Thyroid gland (tissue), 4 donors: ENCODE results near the gene ITCH. TPM values are rescaled to one million over a fixed set of nuclear protein-coding genes. Genes with fewer than 3 reads are reported as not detected.
A peak's percentile ranks its signal among the peaks of the same experiment; 100 is the strongest.
"Not testable (repeated sequence)": the region's sequence is repeated elsewhere in the genome, so short reads cannot be mapped to it uniquely, and the experiment has no call there.

Experiments used
- DNase-seq, 2 donors: peaks; one replicate each; pipeline ENCODE4 v3.0.0-alpha.2; 2019
- H3K27ac ChIP-seq, 3 donors: fragments of 200-600 bp; sonication (generic); 1 replicate in 2 of 3; 2 replicates in 1 of 3; pipeline ENCODE4 v1.5.1; 2016 to 2019; ENCODE audit warnings: mild to moderate bottlenecking in 1 of 3, moderate library complexity in 1 of 3
- H3K27me3 ChIP-seq: fragments of 200-600 bp; sonication (generic); one replicate; pipeline ENCODE4 v1.5.1; 2019
- H3K36me3 ChIP-seq, 2 donors: fragments of 200-600 bp; sonication (generic); one replicate each; pipeline ENCODE4 v1.5.1; 2016 to 2019
- H3K4me1 ChIP-seq, 2 donors: fragments of 200-600 bp; sonication (generic); one replicate each; pipeline ENCODE4 v1.5.1; 2017 to 2019
- H3K4me3 ChIP-seq, 3 donors: fragments of 200-600 bp; sonication (generic); replicated peaks in 1 of 3; 1 replicate in 2 of 3; 2 replicates in 1 of 3; pipeline ENCODE4 v1.5.1; 2016; ENCODE audit warnings: mild to moderate bottlenecking in 1 of 3
- H3K9me3 ChIP-seq: fragments of 200-600 bp; sonication (generic); one replicate; pipeline ENCODE4 v1.5.1; 2017
- POLR2A ChIP-seq, 2 donors: fragments of 450-650 bp; IDR thresholded peaks; one replicate each; pipeline ENCODE4 v1.6.1; 2017; ENCODE audit warnings: antibody characterized with exemption in 2 of 2, mild to moderate bottlenecking in 2 of 2, moderate library complexity in 1 of 2
- WGBS, 2 donors: methylation state at CpG; one replicate each; pipeline ENCODE4 v1.1.5; 2017; 5-methylcytosine and 5-hydroxymethylcytosine counted together
- intact Hi-C: fragments of 100-400 bp; cut with DNase I; formaldehyde crosslinking; loops from one replicate; pipeline ENCODE4 v1.15.1; 2023
- total RNA-seq, 4 donors: library from RNA; depleted of rRNA; stranded (reverse); fragments of >200 nt; gene quantifications; one replicate each; pipeline ENCODE4 v1.2.3, GENCODE V29; 2016
- TF ChIP-seq, protein P1 (sequence below), 6 experiments: fragments of 200-600 bp in 3 of 6; fragments of 450-650 bp in 3 of 6; sonication (generic) in 3 of 6; IDR thresholded peaks; one replicate each; pipeline ENCODE4 v1.5.1; 2016 to 2019; ENCODE audit warnings: antibody characterized with exemption in 6 of 6, mild to moderate bottlenecking in 2 of 6, inconsistent platforms in 1 of 6, moderate library complexity in 1 of 6

Gene ITCH
- total RNA-seq, 4 donors from 2014 or later, result 67.5 to 120 (median 75.5) TPM

DNA sequence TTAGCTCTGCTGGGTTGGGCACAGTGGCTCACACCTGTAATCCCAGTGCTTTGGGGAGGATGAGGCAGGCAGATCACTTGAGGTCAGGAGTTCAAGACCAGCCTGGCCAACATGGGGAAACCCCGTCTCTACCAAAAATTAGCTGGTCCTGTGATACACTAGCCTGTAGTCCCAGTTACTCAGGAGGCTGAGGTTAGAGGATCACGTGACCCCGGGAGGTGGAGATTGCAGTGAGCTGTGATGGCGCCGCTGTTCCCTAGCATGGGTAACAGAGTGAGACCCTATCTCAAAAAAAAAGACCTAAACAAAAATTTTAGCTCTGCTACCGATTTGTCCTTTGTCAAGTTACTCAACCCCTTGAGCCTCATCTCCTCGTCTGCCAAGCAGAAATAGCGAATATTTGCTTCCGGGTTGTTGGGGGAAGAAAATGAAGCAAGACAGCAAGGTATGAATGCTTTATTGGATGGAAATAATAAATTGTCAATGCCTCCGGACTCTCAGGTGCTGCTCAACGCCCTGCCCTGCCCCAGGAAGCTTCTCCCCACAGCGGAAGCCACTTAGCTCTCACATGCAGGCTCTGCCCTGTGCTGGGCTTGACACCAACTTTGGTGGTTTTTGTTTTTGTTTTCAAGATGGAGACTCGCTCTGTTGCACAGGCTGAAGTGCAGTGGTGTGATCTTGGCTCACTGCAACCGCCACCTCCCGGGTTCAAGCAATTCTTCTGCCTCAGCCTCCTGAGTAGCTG is 24.9 kb upstream of the ITCH start:
- no peak for TF ChIP-seq POLR2A (IDR thresholded peaks at IDR 0.05)
- TF ChIP-seq, protein P1, sequence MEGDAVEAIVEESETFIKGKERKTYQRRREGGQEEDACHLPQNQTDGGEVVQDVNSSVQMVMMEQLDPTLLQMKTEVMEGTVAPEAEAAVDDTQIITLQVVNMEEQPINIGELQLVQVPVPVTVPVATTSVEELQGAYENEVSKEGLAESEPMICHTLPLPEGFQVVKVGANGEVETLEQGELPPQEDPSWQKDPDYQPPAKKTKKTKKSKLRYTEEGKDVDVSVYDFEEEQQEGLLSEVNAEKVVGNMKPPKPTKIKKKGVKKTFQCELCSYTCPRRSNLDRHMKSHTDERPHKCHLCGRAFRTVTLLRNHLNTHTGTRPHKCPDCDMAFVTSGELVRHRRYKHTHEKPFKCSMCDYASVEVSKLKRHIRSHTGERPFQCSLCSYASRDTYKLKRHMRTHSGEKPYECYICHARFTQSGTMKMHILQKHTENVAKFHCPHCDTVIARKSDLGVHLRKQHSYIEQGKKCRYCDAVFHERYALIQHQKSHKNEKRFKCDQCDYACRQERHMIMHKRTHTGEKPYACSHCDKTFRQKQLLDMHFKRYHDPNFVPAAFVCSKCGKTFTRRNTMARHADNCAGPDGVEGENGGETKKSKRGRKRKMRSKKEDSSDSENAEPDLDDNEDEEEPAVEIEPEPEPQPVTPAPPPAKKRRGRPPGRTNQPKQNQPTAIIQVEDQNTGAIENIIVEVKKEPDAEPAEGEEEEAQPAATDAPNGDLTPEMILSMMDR (IDR thresholded peaks at IDR 0.05), result no peak
- no peaks in the 10 kb centered on the region for H3K36me3 ChIP-seq
- intact Hi-C loops, result no loop called here

DNA sequence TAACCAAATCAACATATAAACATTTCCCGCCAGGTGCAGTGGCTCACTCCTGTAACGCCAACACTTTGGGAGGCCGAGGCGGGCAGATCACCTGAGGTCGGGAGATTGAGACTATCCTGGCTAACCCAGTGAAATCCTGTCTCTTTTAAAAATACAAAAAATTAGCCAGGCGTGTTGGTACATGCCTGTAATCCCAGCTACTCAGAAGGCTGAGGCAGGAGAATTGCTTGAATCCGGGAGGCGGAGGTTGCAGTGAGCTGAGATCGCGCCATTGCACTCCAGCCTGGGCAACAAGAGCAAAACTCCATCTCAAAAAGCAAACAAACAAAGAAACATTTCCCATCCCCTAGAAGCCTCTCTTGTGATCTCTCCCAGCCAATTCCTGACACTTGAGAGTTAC is 22.3 kb upstream of the ITCH start:
- intact Hi-C loops, H3K36me3 ChIP-seq, H3K9me3 ChIP-seq, H3K4me1 ChIP-seq, H3K4me3 ChIP-seq, H3K27me3 ChIP-seq, H3K27ac ChIP-seq, DNase-seq: not testable (repeated sequence)
- WGBS, 2 donors, result 87 to 90% methylated on average over 10 of the region's 10 CpGs

More for the DNA sequence above, 24.9 kb upstream of the ITCH start:
- Histone ChIP-seq H3K4me1 (no peaks in the 10 kb centered on the region), H3K27me3 (no peaks in the 10 kb centered on the region), H3K9me3 (no peaks in the 10 kb centered on the region), H3K4me3 (no peak overlapping the region), H3K27ac (no peak overlapping the region)
- 79 to 84% methylated on average over 15 of the region's 15 CpGs for WGBS, 2 donors
- peak in 1 of 2 donors; percentile 30 for DNase-seq

DNA sequence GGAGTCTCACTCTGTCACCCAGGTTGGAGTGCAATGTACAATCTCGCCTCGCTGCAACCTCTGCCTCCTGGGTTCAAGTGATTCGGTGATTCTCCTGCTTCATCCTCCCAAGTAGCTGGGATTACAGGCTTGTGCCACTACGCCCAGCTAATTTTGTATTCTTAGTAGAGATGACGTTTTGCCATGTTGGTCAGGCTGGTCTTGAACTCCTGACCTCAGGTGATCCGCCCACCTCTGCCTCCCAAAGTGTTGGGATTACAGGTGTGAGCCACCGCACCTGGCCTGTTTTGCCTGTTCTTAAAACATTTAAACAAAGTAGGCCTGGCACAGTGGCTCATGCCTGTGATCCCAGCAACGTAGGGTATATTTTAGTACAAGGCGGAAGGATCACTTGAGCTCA is 21.9 kb upstream of the ITCH start:
- intact Hi-C loops, H3K36me3 ChIP-seq, H3K4me1 ChIP-seq, H3K4me3 ChIP-seq, DNase-seq, H3K27me3 ChIP-seq, H3K27ac ChIP-seq, H3K9me3 ChIP-seq: not testable (repeated sequence)
- 95% methylated on average over 9 of the region's 9 CpGs for WGBS, 2 donors

DNA sequence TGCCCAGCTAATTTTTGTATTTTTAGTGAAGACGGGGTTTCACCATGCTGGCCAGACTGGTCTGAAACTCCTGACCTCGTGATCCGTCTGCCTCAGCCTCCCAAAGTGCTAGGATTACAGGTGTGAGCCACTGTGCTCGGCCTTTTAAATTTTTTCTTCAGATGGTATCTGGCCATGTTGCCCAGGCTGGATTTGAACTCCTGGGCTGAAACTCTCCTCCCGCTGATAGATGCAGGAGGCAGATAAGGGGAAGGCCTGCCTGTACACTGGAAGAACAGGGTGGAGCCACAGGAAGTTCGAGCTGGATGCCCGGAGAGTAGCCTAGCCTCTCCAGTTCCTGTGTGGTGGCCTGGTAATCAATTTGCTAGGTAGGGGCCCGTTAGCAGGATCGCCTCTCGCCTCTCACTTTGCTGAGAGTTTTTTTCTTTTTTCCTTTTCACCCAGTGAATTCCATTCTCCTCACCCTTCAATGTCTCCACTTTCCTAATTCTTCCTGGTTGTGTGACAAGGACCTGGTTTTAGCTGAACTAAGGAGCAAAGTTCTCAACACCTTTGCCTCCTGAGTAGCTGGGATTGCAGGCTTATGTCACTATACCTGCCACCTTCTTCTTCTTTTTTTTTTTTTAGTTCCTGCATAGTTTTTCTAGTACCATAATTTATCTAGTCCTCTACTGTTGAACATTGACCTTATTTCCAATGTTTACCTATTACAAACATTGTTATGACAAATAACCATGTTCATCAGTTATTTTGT is 19.4 kb upstream of the ITCH start:
- no peaks in the 10 kb centered on the region for H3K9me3 ChIP-seq
- WGBS, 2 donors, result 87 to 89% methylated on average over 10 of the region's 10 CpGs
- no peaks in the 10 kb centered on the region for H3K36me3 ChIP-seq
- no peak for TF ChIP-seq POLR2A (IDR thresholded peaks at IDR 0.05)
- TF ChIP-seq, protein P1 (IDR thresholded peaks at IDR 0.05), result no peak
- intact Hi-C loops, result no loop called here
- H3K4me1 ChIP-seq, result no peaks in the 10 kb centered on the region
- no peak for DNase-seq
- no peak overlapping the region for H3K27ac ChIP-seq
- no peaks in the 10 kb centered on the region for H3K27me3 ChIP-seq
- no peak overlapping the region for H3K4me3 ChIP-seq

DNA sequence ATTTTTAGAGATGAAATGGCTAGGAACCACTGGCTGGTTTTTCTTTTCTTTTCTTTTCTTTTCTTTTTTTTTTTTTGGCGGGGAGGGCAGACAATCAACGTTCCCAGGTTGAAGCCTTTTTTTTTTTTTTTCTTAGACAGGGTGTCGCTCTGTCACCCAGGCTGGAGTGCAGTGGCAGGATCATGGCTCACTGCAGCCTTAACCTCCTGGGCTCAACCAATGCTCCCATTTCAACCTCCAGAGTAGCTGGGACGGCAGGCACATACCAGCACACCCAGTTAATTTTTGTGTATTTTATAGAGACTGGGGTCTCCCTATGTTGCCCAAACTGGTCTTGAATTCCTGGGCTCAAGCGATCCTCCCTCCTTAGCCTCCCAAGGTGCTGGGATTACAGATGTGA is 18.8 kb upstream of the ITCH start:
- no peak for DNase-seq
- H3K4me1 ChIP-seq, result no peaks in the 10 kb centered on the region
- WGBS, 2 donors, result 85 to 88% methylated on average over 5 of the region's 5 CpGs
- no peak overlapping the region for H3K4me3 ChIP-seq
- no peak overlapping the region for H3K27ac ChIP-seq
- intact Hi-C loops, result no loop called here
- no peaks in the 10 kb centered on the region for H3K27me3 ChIP-seq
- no peaks in the 10 kb centered on the region for H3K36me3 ChIP-seq
- TF ChIP-seq, protein P1 (IDR thresholded peaks at IDR 0.05), result no peak
- no peak for TF ChIP-seq POLR2A (IDR thresholded peaks at IDR 0.05)
- H3K9me3 ChIP-seq, result no peaks in the 10 kb centered on the region

DNA sequence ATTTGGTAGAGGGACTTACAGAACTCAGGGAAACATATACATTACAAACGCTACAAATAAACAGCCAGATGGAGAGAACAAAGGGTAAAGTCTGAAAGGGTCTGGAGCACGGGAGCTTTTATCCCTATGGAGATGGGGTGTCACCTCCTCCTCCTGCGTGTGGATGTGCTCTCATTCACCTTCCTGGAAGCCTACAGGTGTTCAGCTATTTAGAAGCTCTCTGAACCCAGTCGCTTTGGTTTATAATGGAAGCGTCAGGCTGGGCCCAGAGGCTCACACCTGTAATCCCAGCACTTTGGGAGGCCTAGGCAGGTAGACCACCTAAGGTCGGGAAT is 17.7 kb upstream of the ITCH start:
- no peak for DNase-seq
- TF ChIP-seq POLR2A (IDR thresholded peaks at IDR 0.05), result no peak
- TF ChIP-seq, protein P1 (IDR thresholded peaks at IDR 0.05), result no peak
- intact Hi-C loops, result no loop called here
- H3K36me3 ChIP-seq, result no peaks in the 10 kb centered on the region
- no peaks in the 10 kb centered on the region for H3K4me1 ChIP-seq
- no peaks in the 10 kb centered on the region for H3K27me3 ChIP-seq
- no peaks in the 10 kb centered on the region for H3K9me3 ChIP-seq
- H3K4me3 ChIP-seq, result no peak overlapping the region
- 84 to 91% methylated on average over 6 of the region's 6 CpGs for WGBS, 2 donors
- H3K27ac ChIP-seq, result no peak overlapping the region

DNA sequence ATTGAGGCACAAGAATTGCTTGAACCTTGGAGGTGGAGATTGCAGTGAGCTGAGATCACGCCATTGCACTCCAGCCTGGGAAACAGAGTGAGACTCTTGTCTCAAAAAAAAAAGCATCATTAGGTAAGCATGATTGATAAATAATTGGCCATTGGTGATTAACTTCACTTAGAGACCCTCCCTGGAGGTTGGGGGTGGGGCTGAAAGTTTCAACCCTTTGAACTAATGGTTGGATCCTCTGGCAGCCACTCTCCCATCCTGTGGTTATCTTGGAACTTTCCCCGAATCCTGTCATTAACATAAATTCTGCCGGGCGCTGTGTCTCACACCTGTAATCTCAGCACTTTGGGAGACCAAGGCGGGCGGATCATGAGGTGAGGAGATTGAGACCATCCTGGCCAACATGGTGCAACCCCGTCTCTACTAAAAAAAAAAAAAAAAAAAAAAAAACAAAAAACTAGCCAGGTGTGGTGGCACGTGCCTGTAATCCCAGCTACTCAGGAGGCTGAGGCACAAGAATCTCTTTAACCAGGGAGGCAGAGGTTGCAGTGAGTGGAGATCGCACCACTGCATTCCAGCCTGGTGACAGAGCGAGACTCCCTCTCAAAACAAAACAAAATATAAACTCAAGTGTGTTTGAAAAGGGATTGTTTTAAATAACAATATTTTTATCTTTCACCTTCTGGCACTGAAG is 17.1 kb upstream of the ITCH start:
- H3K4me3 ChIP-seq, H3K27me3 ChIP-seq, H3K36me3 ChIP-seq, H3K27ac ChIP-seq, H3K9me3 ChIP-seq, H3K4me1 ChIP-seq, intact Hi-C loops: not testable (repeated sequence)
- 80 to 86% methylated on average over 10 of the region's 10 CpGs for WGBS, 2 donors
- DNase-seq, result peak in 1 of 2 donors; percentile 22

DNA sequence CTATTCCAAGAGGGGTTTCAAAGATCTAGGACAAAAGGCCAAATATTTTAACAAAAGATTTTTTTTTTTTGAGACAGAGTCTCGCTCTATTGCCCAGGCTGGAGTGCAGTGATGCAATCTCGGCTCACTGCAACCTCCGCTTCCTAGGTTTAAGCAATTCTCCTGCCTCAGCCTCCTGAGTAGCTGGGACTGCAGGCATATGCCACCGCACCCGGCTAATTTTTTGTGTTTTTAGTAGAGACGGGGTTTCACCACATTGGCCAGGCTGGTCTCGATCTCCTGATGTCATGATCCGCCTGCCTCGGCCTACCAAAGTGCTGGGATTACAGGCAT is 16.6 kb upstream of the ITCH start:
- H3K4me3 ChIP-seq, H3K27me3 ChIP-seq, DNase-seq, H3K27ac ChIP-seq, H3K36me3 ChIP-seq, intact Hi-C loops, H3K4me1 ChIP-seq, H3K9me3 ChIP-seq: not testable (repeated sequence)
- WGBS, 2 donors, result 89 to 93% methylated on average over 9 of the region's 9 CpGs
